Neural cell (in vitro differentiated cells): ENCODE data around the gene AKR7A2. TPM values are rescaled to one million over a fixed set of nuclear protein-coding genes. Genes with fewer than 3 reads are reported as not detected.
"Not testable (repeated sequence)": the region's sequence is repeated elsewhere in the genome, so short reads cannot be mapped to it uniquely, and the experiment has no call there.

Source experiments
- H2AFZ ChIP-seq: fragments of 200-600, 300-800 bp; sonication (generic), shearing (Covaris generic); 2 replicates; pipeline ENCODE4 v1.6.0; 2014; ENCODE audit warnings: low read depth, mild to moderate bottlenecking, antibody characterized with exemption, low read length, moderate library complexity
- H3F3A ChIP-seq: fragments of 200-600 bp; shearing (Covaris generic); 2 replicates; pipeline ENCODE4 v1.6.1; 2016; ENCODE audit warnings: mild to moderate bottlenecking, moderate library complexity, mixed read lengths, antibody characterized with exemption, low read length; ENCODE audit not compliant: insufficient read depth, poor library complexity, severe bottlenecking
- H3K27ac ChIP-seq: fragments of 200-600, 300-800 bp; sonication (generic), shearing (Covaris generic); 2 replicates; pipeline ENCODE4 v1.5.1; 2014; ENCODE audit warnings: mild to moderate bottlenecking, low read length, moderate library complexity
- H3K27me3 ChIP-seq: fragments of 300-800, 200-600 bp; sonication (generic), shearing (Covaris generic); 2 replicates; pipeline ENCODE4 v1.6.0; 2014; ENCODE audit warnings: mild to moderate bottlenecking, low read depth, low read length, moderate library complexity; ENCODE audit not compliant: insufficient read depth
- H3K36me3 ChIP-seq: fragments of 300-800, 200-600 bp; sonication (generic), shearing (Covaris generic); 2 replicates; pipeline ENCODE4 v1.5.1; 2014; ENCODE audit warnings: mild to moderate bottlenecking, antibody characterized with exemption, low read length, moderate library complexity; ENCODE audit not compliant: insufficient read depth
- H3K4me2 ChIP-seq: fragments of 300-800, 200-600 bp; sonication (generic), shearing (Covaris generic); 2 replicates; pipeline ENCODE4 v1.6.0; 2014; ENCODE audit warnings: mild to moderate bottlenecking, low read length
- H3K4me3 ChIP-seq: fragments of 300-800, 200-600 bp; sonication (generic), shearing (Covaris generic); 2 replicates; pipeline ENCODE4 v1.5.1; 2014; ENCODE audit warnings: mild to moderate bottlenecking, low read length, moderate library complexity
- H3K79me2 ChIP-seq: fragments of 200-600 bp; shearing (Covaris generic); replicated peaks from 2 replicates; pipeline ENCODE4 v1.6.0; 2014; ENCODE audit warnings: mild to moderate bottlenecking, low read length, moderate library complexity; ENCODE audit not compliant: insufficient read depth
- H3K9ac ChIP-seq: fragments of 300-800, 200-600 bp; sonication (generic), shearing (Covaris generic); 2 replicates; pipeline ENCODE4 v1.6.1; 2016; ENCODE audit warnings: mild to moderate bottlenecking, low read length, mixed read lengths
- H3K9me2 ChIP-seq: fragments of 200-600 bp; shearing (Covaris generic); 2 replicates; pipeline ENCODE4 v1.6.1; 2016; ENCODE audit warnings: mild to moderate bottlenecking, low read length, mixed read lengths; ENCODE audit not compliant: insufficient read depth
- H3K9me3 ChIP-seq: fragments of 200-600, 300-800 bp; sonication (generic), shearing (Covaris generic); 2 replicates; pipeline ENCODE4 v1.6.1; 2016; ENCODE audit warnings: mild to moderate bottlenecking, mixed run types, low read length, moderate library complexity, mixed read lengths
- H4K20me1 ChIP-seq: fragments of 200-600 bp; shearing (Covaris generic); 2 replicates; pipeline ENCODE4 v1.6.1; 2016; ENCODE audit warnings: mild to moderate bottlenecking, mixed run types; ENCODE audit not compliant: insufficient read depth
- EP300 ChIP-seq: fragments of 450-650 bp; conservative IDR thresholded peaks from 2 replicates; pipeline ENCODE4 v1.6.1; 2014; ENCODE audit warnings: antibody characterized with exemption, mild to moderate bottlenecking, moderate library complexity; ENCODE audit not compliant: poor library complexity, severe bottlenecking
- EZH2 ChIP-seq: fragments of 200-600, 300-800 bp; shearing (Covaris generic), sonication (generic); IDR thresholded peaks from 2 replicates; pipeline ENCODE4 v1.6.1; 2014; ENCODE audit warnings: antibody characterized with exemption, low read length, borderline replicate concordance, mild to moderate bottlenecking; ENCODE audit not compliant: insufficient read depth, poor library complexity, severe bottlenecking
- MXI1 ChIP-seq: fragments of 450-650 bp; conservative IDR thresholded peaks from 2 replicates; pipeline ENCODE4 v1.6.1; 2014; ENCODE audit warnings: antibody characterized with exemption, mild to moderate bottlenecking; ENCODE audit not compliant: poor library complexity, severe bottlenecking
- POLR2AphosphoS5 ChIP-seq: IDR thresholded peaks from 2 replicates; pipeline ENCODE4 v1.6.1; 2012
- RAD21 ChIP-seq: fragments of 450-650 bp; conservative IDR thresholded peaks from 2 replicates; pipeline ENCODE4 v1.6.1; 2014; ENCODE audit warnings: antibody characterized with exemption, mild to moderate bottlenecking, moderate library complexity
- SMC3 ChIP-seq: fragments of 450-650 bp; conservative IDR thresholded peaks from 2 replicates; pipeline ENCODE4 v1.6.1; 2014; ENCODE audit warnings: antibody characterized with exemption, mild to moderate bottlenecking, moderate library complexity; ENCODE audit not compliant: poor library complexity
- TAF1 ChIP-seq: IDR thresholded peaks from 2 replicates; pipeline ENCODE4 v1.6.1; 2012; ENCODE audit warnings: low read depth
- polyA plus RNA-seq: library from polyadenylated mRNA; depleted of rRNA; stranded (reverse); fragments of >200 nt; gene quantifications from 2 replicates; pipeline ENCODE4 v1.2.3, GENCODE V29; 2014
- TF ChIP-seq, protein P1 (sequence below): IDR thresholded peaks from 2 replicates; pipeline ENCODE4 v1.6.1; 2012; ENCODE audit warnings: borderline replicate concordance
- TF ChIP-seq, protein P2 (sequence below): fragments of 450-650 bp; IDR thresholded peaks from 2 replicates; pipeline ENCODE4 v1.5.1; 2014; ENCODE audit warnings: antibody characterized with exemption, mild to moderate bottlenecking, moderate library complexity; ENCODE audit not compliant: poor library complexity, severe bottlenecking

Gene AKR7A2
- polyA plus RNA-seq, 1 donor from 2014 or later: 50.6 TPM

DNA sequence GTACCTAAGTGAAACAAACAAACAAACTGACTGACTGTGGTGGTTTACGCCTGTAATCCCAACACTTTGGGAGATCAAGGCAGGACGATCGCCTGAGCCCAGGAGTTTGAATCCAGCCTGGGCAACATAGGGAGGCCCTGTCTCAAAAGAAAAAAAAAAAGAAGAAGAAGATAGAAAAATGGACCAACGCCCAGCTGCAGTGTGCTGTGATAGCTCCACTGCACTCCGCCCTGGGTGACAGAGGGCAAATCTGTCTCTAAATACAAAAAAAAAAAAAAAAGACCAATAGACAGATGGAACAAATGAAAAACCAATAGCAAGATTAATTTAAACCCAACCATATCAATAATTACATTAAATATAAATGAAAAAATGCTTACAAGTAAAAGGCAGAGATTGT lies 37.3 kb downstream of the AKR7A2 start:
- H3K36me3 ChIP-seq: no peaks in the 10 kb centered on the region
- no peak overlapping the region for H3K9ac ChIP-seq
- H2AFZ ChIP-seq: no peak overlapping the region
- H3K4me2 ChIP-seq: no peak overlapping the region
- no peak overlapping the region for H3K4me3 ChIP-seq
- no peaks in the 10 kb centered on the region for H4K20me1 ChIP-seq
- no peaks in the 10 kb centered on the region for H3K9me2 ChIP-seq
- no peaks in the 10 kb centered on the region for H3K9me3 ChIP-seq
- TF ChIP-seq RAD21 (no peak), POLR2AphosphoS5 (no peak), EZH2 (no peak), SMC3 (no peak), TAF1 (no peak), EP300 (no peak), MXI1 (no peak)
- TF ChIP-seq, protein P1, sequence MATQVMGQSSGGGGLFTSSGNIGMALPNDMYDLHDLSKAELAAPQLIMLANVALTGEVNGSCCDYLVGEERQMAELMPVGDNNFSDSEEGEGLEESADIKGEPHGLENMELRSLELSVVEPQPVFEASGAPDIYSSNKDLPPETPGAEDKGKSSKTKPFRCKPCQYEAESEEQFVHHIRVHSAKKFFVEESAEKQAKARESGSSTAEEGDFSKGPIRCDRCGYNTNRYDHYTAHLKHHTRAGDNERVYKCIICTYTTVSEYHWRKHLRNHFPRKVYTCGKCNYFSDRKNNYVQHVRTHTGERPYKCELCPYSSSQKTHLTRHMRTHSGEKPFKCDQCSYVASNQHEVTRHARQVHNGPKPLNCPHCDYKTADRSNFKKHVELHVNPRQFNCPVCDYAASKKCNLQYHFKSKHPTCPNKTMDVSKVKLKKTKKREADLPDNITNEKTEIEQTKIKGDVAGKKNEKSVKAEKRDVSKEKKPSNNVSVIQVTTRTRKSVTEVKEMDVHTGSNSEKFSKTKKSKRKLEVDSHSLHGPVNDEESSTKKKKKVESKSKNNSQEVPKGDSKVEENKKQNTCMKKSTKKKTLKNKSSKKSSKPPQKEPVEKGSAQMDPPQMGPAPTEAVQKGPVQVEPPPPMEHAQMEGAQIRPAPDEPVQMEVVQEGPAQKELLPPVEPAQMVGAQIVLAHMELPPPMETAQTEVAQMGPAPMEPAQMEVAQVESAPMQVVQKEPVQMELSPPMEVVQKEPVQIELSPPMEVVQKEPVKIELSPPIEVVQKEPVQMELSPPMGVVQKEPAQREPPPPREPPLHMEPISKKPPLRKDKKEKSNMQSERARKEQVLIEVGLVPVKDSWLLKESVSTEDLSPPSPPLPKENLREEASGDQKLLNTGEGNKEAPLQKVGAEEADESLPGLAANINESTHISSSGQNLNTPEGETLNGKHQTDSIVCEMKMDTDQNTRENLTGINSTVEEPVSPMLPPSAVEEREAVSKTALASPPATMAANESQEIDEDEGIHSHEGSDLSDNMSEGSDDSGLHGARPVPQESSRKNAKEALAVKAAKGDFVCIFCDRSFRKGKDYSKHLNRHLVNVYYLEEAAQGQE: no peak
- TF ChIP-seq, protein P2, sequence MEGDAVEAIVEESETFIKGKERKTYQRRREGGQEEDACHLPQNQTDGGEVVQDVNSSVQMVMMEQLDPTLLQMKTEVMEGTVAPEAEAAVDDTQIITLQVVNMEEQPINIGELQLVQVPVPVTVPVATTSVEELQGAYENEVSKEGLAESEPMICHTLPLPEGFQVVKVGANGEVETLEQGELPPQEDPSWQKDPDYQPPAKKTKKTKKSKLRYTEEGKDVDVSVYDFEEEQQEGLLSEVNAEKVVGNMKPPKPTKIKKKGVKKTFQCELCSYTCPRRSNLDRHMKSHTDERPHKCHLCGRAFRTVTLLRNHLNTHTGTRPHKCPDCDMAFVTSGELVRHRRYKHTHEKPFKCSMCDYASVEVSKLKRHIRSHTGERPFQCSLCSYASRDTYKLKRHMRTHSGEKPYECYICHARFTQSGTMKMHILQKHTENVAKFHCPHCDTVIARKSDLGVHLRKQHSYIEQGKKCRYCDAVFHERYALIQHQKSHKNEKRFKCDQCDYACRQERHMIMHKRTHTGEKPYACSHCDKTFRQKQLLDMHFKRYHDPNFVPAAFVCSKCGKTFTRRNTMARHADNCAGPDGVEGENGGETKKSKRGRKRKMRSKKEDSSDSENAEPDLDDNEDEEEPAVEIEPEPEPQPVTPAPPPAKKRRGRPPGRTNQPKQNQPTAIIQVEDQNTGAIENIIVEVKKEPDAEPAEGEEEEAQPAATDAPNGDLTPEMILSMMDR: no peak
- no peaks in the 10 kb centered on the region for H3K27me3 ChIP-seq
- no peaks in the 10 kb centered on the region for H3F3A ChIP-seq
- no peaks in the 10 kb centered on the region for H3K79me2 ChIP-seq
- no peak overlapping the region for H3K27ac ChIP-seq

DNA sequence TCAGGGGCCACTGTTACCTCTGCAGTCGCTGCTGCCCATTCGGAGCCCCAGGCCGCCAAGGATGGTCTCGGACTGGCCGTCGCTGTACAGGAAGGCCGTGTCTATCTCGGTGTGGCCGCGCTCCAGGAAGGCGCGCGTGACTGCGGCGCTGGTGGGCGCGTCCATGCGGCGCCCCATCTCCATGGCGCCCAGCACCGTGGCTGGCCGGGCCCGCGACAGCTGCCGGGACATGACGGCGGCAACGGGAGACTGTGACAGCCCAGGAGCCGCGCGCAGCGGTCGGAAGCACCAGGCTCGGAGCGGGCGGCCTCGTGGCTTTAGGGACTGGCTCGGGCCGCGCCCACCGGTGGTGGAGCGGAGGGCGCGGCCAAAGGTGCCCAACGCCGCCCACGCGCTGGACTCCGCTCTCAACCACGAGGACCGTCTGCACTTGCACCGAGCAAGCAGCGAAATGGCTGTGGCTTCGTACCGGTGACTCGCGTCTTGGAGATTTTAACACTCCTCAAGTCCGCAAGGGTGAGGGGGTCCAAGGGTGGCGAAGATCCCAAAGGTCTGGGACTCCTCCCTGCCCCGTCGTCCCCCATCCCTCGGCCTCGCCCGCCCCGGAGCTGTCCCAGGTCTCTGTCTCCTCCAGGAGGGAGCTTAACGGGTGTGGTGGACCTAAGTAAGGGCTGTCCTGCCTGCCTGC lies 38.0 kb downstream of the AKR7A2 start:
- not testable (repeated sequence) for H3K9me2 ChIP-seq, H3K4me2 ChIP-seq, H3K9me3 ChIP-seq, H3K9ac ChIP-seq, H2AFZ ChIP-seq, H3K79me2 ChIP-seq, H3K27ac ChIP-seq, H3K4me3 ChIP-seq, H4K20me1 ChIP-seq, H3F3A ChIP-seq, H3K27me3 ChIP-seq, H3K36me3 ChIP-seq
